Measurements from ENCODE around the gene SERPINB1.
"Not testable (repeated sequence)": the region's sequence is repeated elsewhere in the genome, so short reads cannot be mapped to it uniquely, and the experiment has no call there.

The SERPINB1 gene

GRCh38 chr6:2804516-2804915 is 37.1 kb downstream of the SERPINB1 start:
- TF ChIP-seq CTCF (conservative IDR thresholded peaks at IDR 0.05; ENCODE audit: low read depth, low read length): no peak
- H3K4me3 ChIP-seq (ENCODE audit: low read depth, low read length): no peak overlapping the region
- DNase-seq (ENCODE audit: low read depth): no peak

- no peak overlapping the region for H3K4me3 ChIP-seq (ENCODE audit: low read depth, low read length)
- TF ChIP-seq CTCF (conservative IDR thresholded peaks at IDR 0.05; ENCODE audit: low read depth, low read length): no peak
- DNase-seq (ENCODE audit: low read depth): peak; percentile 16
These were observed 37.8 kb downstream of the SERPINB1 start for GRCh38 chr6:2803731-2804429.

- H3K4me3 ChIP-seq (ENCODE audit: low read depth, low read length): no peak overlapping the region
- no peak for TF ChIP-seq CTCF (conservative IDR thresholded peaks at IDR 0.05; ENCODE audit: low read depth, low read length)
- no peak for DNase-seq (ENCODE audit: low read depth)
These were observed 39.1 kb downstream of the SERPINB1 start for GRCh38 chr6:2802521-2803060.

GRCh38 chr6:2801687-2802086 is 40.0 kb downstream of the SERPINB1 start:
- DNase-seq (ENCODE audit: low read depth); H3K4me3 ChIP-seq (ENCODE audit: low read depth, low read length): not testable (repeated sequence)

- no peak for TF ChIP-seq CTCF (conservative IDR thresholded peaks at IDR 0.05; ENCODE audit: low read depth, low read length)
- no peak overlapping the region for H3K4me3 ChIP-seq (ENCODE audit: low read depth, low read length)
- DNase-seq (ENCODE audit: low read depth): no peak
These were observed 40.9 kb downstream of the SERPINB1 start for GRCh38 chr6:2800552-2801316.

GRCh38 chr6:2799936-2800527 is 41.6 kb downstream of the SERPINB1 start:
- TF ChIP-seq CTCF (conservative IDR thresholded peaks at IDR 0.05; ENCODE audit: low read depth, low read length): no peak
- DNase-seq (ENCODE audit: low read depth): no peak
- no peak overlapping the region for H3K4me3 ChIP-seq (ENCODE audit: low read depth, low read length)

- no peak for TF ChIP-seq CTCF (conservative IDR thresholded peaks at IDR 0.05; ENCODE audit: low read depth, low read length)
- DNase-seq (ENCODE audit: low read depth): no peak
- no peak overlapping the region for H3K4me3 ChIP-seq (ENCODE audit: low read depth, low read length)
These were observed 43.0 kb downstream of the SERPINB1 start for GRCh38 chr6:2798586-2799134.

Data from choroid plexus epithelial cell (primary cell).